Right lobe of liver (tissue), 6 donors: ENCODE measurements around the gene MTCH2. TPM values are rescaled to one million over a fixed set of nuclear protein-coding genes. Genes with fewer than 3 reads are reported as not detected.
"Not testable (repeated sequence)": the region's sequence is repeated elsewhere in the genome, so short reads cannot be mapped to it uniquely, and the experiment has no call there.

ENCODE experiments used
- ATAC-seq, 4 donors: fragments of 200-7000 bp; cut with Tn5 transposase; one replicate each; pipeline ENCODE4 v1.9.1; 2020; ENCODE audit warnings: mild to moderate bottlenecking in 4 of 4, moderate library complexity in 4 of 4
- DNase-seq, 3 donors: peaks; one replicate each; pipeline ENCODE4 v3.0.0-alpha.2; 2020
- H3K27ac ChIP-seq, 3 donors: fragments of 200-600 bp; one replicate each; pipeline ENCODE4 v1.8.0; 2022
- H3K27me3 ChIP-seq, 2 donors: fragments of 200-600 bp; one replicate each; pipeline ENCODE4 v1.8.0; 2022
- H3K36me3 ChIP-seq, 4 donors: fragments of 200-600 bp; sonication (generic) in 1 of 4; one replicate each; pipeline versions ENCODE4 v1.5.1 to v1.8.0; 2017 to 2022; ENCODE audit warnings: control low read depth in 1 of 4
- H3K4me1 ChIP-seq, 4 donors: fragments of 200-600 bp; sonication (generic) in 1 of 4; one replicate each; pipeline versions ENCODE4 v1.5.1 to v1.8.0; 2017 to 2022; ENCODE audit warnings: control low read depth in 1 of 4
- H3K4me3 ChIP-seq, 3 donors: fragments of 200-600 bp; one replicate each; pipeline ENCODE4 v1.8.0; 2022
- H3K9me3 ChIP-seq, 4 donors: fragments of 200-600 bp; sonication (generic) in 1 of 4; one replicate each; pipeline versions ENCODE4 v1.5.1 to v1.8.0; 2017 to 2022; ENCODE audit warnings: control low read depth in 1 of 4
- POLR2A ChIP-seq: fragments of 450-650 bp; IDR thresholded peaks from one replicate; pipeline ENCODE4 v1.6.1; 2017; ENCODE audit warnings: antibody characterized with exemption, mild to moderate bottlenecking
- WGBS: methylation state at CpG from one replicate; pipeline ENCODE4 v1.1.6; 2018; ENCODE audit warnings: low coverage, low lambda C conversion rate; ENCODE audit not compliant: insufficient coverage; ENCODE audit errors: missing lambda C conversion rate; 5-methylcytosine and 5-hydroxymethylcytosine counted together
- intact Hi-C, 2 donors: fragments of 100-400 bp; cut with DNase I; formaldehyde crosslinking; loops; one replicate each; pipeline versions ENCODE4 v1.11.2 to v1.14.1; 2022
- total RNA-seq, 6 experiments: library from RNA; depleted of rRNA in 2 of 6; stranded (reverse); fragments of >200 nt in 2 of 6; fragmentation: NEBNext Ultra II Directional in 3 of 6; extraction: Animal tissue kit (Norgen Biotek cat#: 25700) in 3 of 6; gene quantifications; one replicate each; pipeline versions ENCODE4 v1.1.0 to v1.2.4, GENCODE V29; 2016 to 2023
- TF ChIP-seq, protein P1 (sequence below), 4 donors: fragments of 200-600 bp in 3 of 4; fragments of 450-650 bp in 1 of 4; IDR thresholded peaks; one replicate each; pipeline versions ENCODE4 v1.5.1 to v1.8.0; 2016 to 2022; ENCODE audit warnings: antibody characterized with exemption in 4 of 4, mild to moderate bottlenecking in 2 of 4
- donor health status: DM: no; HTN: yes; CAD: no.
- donor health status: DM: no; HTN: no; CAD: no.
- donor health status: DM: no; HTN: no; CAD: no.
- donor health status: DM: no; HTN: yes; CAD: no.
- donor health status: DM: no; HTN: yes; CAD: no.

Gene MTCH2
- total RNA-seq, 6 experiments from 2014 or later = 123 to 179 (median 135) TPM

DNA sequence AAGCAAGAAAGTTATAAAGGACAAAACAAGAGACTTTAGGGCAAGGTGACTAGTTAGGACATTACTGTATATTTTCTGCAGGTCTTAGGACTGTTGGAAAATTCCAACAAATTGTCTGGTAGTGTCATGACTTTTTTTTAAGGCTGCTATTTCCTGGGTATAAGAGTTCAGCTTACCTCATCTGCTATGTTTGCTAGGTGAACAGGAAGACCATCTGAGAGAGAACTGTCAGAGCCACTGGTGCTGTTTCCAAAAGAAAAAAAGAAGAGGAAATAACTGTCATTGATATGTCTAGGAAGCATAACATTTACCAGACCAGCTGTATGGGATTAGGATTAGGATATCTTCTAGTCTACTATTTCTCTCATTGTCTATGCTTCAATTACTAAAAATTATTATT is 26.3 kb upstream of the MTCH2 start:
- Histone ChIP-seq H3K27ac (no peak overlapping the region), H3K27me3 (no peaks in the 10 kb centered on the region), H3K4me1 (no peaks in the 10 kb centered on the region), H3K9me3 (no peaks in the 10 kb centered on the region), H3K4me3 (no peak overlapping the region), H3K36me3 (no peaks in the 10 kb centered on the region)
- ATAC-seq = peak in 1 of 4 donors; percentile 72
- TF ChIP-seq, protein P1, sequence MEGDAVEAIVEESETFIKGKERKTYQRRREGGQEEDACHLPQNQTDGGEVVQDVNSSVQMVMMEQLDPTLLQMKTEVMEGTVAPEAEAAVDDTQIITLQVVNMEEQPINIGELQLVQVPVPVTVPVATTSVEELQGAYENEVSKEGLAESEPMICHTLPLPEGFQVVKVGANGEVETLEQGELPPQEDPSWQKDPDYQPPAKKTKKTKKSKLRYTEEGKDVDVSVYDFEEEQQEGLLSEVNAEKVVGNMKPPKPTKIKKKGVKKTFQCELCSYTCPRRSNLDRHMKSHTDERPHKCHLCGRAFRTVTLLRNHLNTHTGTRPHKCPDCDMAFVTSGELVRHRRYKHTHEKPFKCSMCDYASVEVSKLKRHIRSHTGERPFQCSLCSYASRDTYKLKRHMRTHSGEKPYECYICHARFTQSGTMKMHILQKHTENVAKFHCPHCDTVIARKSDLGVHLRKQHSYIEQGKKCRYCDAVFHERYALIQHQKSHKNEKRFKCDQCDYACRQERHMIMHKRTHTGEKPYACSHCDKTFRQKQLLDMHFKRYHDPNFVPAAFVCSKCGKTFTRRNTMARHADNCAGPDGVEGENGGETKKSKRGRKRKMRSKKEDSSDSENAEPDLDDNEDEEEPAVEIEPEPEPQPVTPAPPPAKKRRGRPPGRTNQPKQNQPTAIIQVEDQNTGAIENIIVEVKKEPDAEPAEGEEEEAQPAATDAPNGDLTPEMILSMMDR (IDR thresholded peaks at IDR 0.05) = no peak
- no peak for TF ChIP-seq POLR2A
- no peak for DNase-seq
- intact Hi-C loops = no loop called here

DNA sequence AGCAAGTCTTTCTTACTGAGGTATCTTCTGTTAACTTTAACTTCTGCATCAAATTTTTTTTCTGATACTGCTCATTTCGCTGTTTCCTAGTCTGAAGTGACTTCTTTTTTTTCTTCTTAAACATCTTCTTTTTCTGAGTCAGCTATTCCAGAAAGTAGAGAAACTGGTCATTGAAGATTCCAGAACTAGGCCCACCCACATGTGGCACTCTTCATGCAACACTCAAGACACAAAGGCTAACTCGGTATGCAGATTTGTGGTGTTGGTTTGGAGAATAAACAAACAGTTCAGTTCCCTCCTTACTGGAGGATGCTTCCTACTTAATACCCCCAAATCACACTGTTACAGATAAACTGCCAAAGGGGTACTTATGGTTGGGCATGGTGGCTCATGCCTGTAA is 25.2 kb upstream of the MTCH2 start:
- no peaks in the 10 kb centered on the region for H3K4me1 ChIP-seq
- TF ChIP-seq, protein P1 (IDR thresholded peaks at IDR 0.05) = no peak
- TF ChIP-seq POLR2A = no peak
- ATAC-seq = no peak
- H3K36me3 ChIP-seq = no peaks in the 10 kb centered on the region
- DNase-seq = no peak
- H3K27me3 ChIP-seq = no peaks in the 10 kb centered on the region
- intact Hi-C loops = no loop called here
- H3K27ac ChIP-seq = no peak overlapping the region
- no peaks in the 10 kb centered on the region for H3K9me3 ChIP-seq
- H3K4me3 ChIP-seq = no peak overlapping the region
- WGBS = 91% methylated on average over 2 of the region's 2 CpGs

GRCh38 chr11:47667135-47667534 is 24.8 kb upstream of the MTCH2 start:
- TF ChIP-seq, protein P1 (IDR thresholded peaks at IDR 0.05) = no peak
- WGBS = 63% methylated on average over 4 of the region's 4 CpGs
- Histone ChIP-seq H3K27me3 (no peaks in the 10 kb centered on the region), H3K9me3 (no peaks in the 10 kb centered on the region), H3K4me3 (no peak overlapping the region), H3K36me3 (no peaks in the 10 kb centered on the region), H3K27ac (no peak overlapping the region), H3K4me1 (no peaks in the 10 kb centered on the region)
- DNase-seq = no peak
- ATAC-seq = no peak
- intact Hi-C loops = no loop called here

GRCh38 chr11:47664936-47665335 is 22.6 kb upstream of the MTCH2 start:
- H3K27ac ChIP-seq, H3K36me3 ChIP-seq, H3K27me3 ChIP-seq, ATAC-seq, H3K4me1 ChIP-seq, H3K9me3 ChIP-seq, intact Hi-C loops, H3K4me3 ChIP-seq, DNase-seq: not testable (repeated sequence)
- 92% methylated on average over 4 of the region's 4 CpGs for WGBS

- WGBS = 94% methylated on average over 2 of the region's 2 CpGs
- ATAC-seq (no peak), DNase-seq (no peak)
- H3K9me3 ChIP-seq = no peaks in the 10 kb centered on the region
- intact Hi-C loops = no loop called here
- H3K36me3 ChIP-seq = no peaks in the 10 kb centered on the region
- no peak overlapping the region for H3K27ac ChIP-seq
- no peaks in the 10 kb centered on the region for H3K4me1 ChIP-seq
- no peaks in the 10 kb centered on the region for H3K27me3 ChIP-seq
- TF ChIP-seq, protein P1 (IDR thresholded peaks at IDR 0.05) = no peak
- no peak for TF ChIP-seq POLR2A
- H3K4me3 ChIP-seq = no peak overlapping the region
These were observed 18.9 kb upstream of the MTCH2 start for GRCh38 chr11:47661245-47661644.
